Measurements from ENCODE around the gene TTC32. TPM values are rescaled to one million over a fixed set of nuclear protein-coding genes. Genes with fewer than 3 reads are reported as not detected.

Gene TTC32
- total RNA-seq, 4 donors from 2014 or later: 11.9 to 21.7 (median 16.8) TPM

- TF ChIP-seq CTCF (IDR thresholded peaks at IDR 0.05; ENCODE audit: low read depth): no peak
Observed at GRCh38 chr2:19883971-19884720, 17.6 kb downstream of the TTC32 start.

GRCh38 chr2:19883486-19883885, 18.3 kb downstream of the TTC32 start:
- TF ChIP-seq CTCF (IDR thresholded peaks at IDR 0.05; ENCODE audit: low read depth): no peak

- no peak for TF ChIP-seq CTCF (IDR thresholded peaks at IDR 0.05; ENCODE audit: low read depth)
Observed at GRCh38 chr2:19882286-19882685, 19.5 kb downstream of the TTC32 start.

- TF ChIP-seq CTCF (IDR thresholded peaks at IDR 0.05; ENCODE audit: low read depth): no peak
Observed at GRCh38 chr2:19881908-19882265, 19.9 kb downstream of the TTC32 start.

GRCh38 chr2:19881221-19881907, 20.4 kb downstream of the TTC32 start:
- no peak for TF ChIP-seq CTCF (IDR thresholded peaks at IDR 0.05; ENCODE audit: low read depth)

GRCh38 chr2:19879120-19879519, 22.7 kb downstream of the TTC32 start:
- no peak for TF ChIP-seq CTCF (IDR thresholded peaks at IDR 0.05; ENCODE audit: low read depth)

- TF ChIP-seq CTCF (IDR thresholded peaks at IDR 0.05; ENCODE audit: low read depth): no peak
Observed at GRCh38 chr2:19878268-19879046, 23.3 kb downstream of the TTC32 start.
